ENCODE data around the gene PRKD1. TPM values are rescaled to one million over a fixed set of nuclear protein-coding genes. Genes with fewer than 3 reads are reported as not detected.
"Not testable (repeated sequence)": the region's sequence is repeated elsewhere in the genome, so short reads cannot be mapped to it uniquely, and the experiment has no call there.

Gene PRKD1
- total and polyA plus RNA-seq, 2 of the 13 experiments (the other 11 are each of a cell fraction or from before 2014, with no cell fraction given), result 0.22 to 1.3 TPM

DNA sequence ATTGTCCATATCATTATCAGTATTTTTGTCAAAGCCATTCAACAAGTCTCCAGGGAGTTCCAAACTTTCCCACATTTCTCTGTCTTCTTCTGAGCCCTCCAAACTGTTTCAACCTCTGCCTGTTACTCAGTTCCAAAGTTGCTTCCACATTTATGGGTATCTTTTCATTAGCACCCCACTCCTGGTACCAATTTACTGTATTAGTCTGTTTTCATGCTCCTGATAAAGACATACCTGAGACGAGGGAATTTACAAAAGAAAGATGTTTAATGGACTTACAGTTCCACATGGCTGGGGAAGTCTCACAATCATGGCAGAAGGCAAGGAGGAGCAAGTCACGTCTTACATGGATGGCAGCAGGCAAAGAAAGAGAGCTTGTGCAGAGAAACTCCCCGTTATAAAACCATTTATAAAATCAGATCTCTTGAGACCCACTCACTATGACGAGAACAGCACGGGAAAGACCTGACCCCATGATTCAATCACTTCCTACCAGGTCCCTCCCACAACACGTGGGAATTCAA, 87.2 kb downstream of the PRKD1 start:
- H2AFZ ChIP-seq (ENCODE audit: low read length); H3K9ac ChIP-seq (ENCODE audit: insufficient read depth, low read depth, low read length); FAIRE-seq; H3K79me2 ChIP-seq (ENCODE audit: insufficient read depth, low read length); H3K36me3 ChIP-seq (replicated peaks in 1 of 2; ENCODE audit: control insufficient read depth in 1 of 2, insufficient read depth in 2 of 2, low read length in 2 of 2); H3K4me1 ChIP-seq (ENCODE audit: insufficient read depth, low read length); ATAC-seq; CTCF ChIA-PET (ENCODE audit: low intra/inter-chr PET ratio, low total read pairs); BruUV-seq (replicated peaks); POLR2A ChIA-PET; in situ Hi-C loops (cut with HindIII; ENCODE audit: extremely low pct_ligation_motif_present, low pct_unique_long_range_greater_than_20kb); H4K20me1 ChIP-seq (ENCODE audit: insufficient read depth, low read length); H3K4me3 ChIP-seq (replicated peaks in 1 of 3; ENCODE audit: insufficient read depth in 1 of 3, low read depth in 2 of 3, low read length in 3 of 3); H3K27ac ChIP-seq (ENCODE audit: extremely low read length, insufficient read depth, low read length); DNase-seq (ENCODE audit: low spot score); intact Hi-C loops (cut with micrococcal nuclease; ENCODE audit: unreplicated experiment); H3K4me2 ChIP-seq (ENCODE audit: low read depth, low read length); H3K27me3 ChIP-seq (ENCODE audit: control insufficient read depth in 1 of 2, insufficient read depth in 2 of 2, low read length in 2 of 2); TF ChIP-seq CREB1 (CRISPR knock-in tag; IDR thresholded peaks at IDR 0.05): not testable (repeated sequence)
- H3K9me3 ChIP-seq (ENCODE audit: low read length), result peaks cover 96% of the 10 kb centered on the region
- TF ChIP-seq ZNF431 (CRISPR knock-in tag; IDR thresholded peaks at IDR 0.05; ENCODE audit: borderline replicate concordance, low read depth) (peak; percentile 97), CREB1 (IDR thresholded peaks at IDR 0.05) (0 out of 2 replicates have a peak, but pooled peaks have one; percentile 8)
- 6% methylated on average over 6 of the region's 6 CpGs for WGBS (ENCODE audit: low lambda C conversion rate)

GRCh38 chr14:29839691-29840090, 88.0 kb downstream of the PRKD1 start:
- POLR2A ChIA-PET, ATAC-seq: not testable (repeated sequence)
- WGBS (ENCODE audit: low lambda C conversion rate), result 8% methylated on average over 1 of the region's 1 CpG

More at GRCh38 chr14:29839691-29840090, 88.0 kb downstream of the PRKD1 start:
- peaks cover 96% of the 10 kb centered on the region for H3K9me3 ChIP-seq (ENCODE audit: low read length)
- H3K27ac ChIP-seq (ENCODE audit: extremely low read length, insufficient read depth, low read length); H3K4me3 ChIP-seq (replicated peaks in 1 of 3; ENCODE audit: insufficient read depth in 1 of 3, low read depth in 2 of 3, low read length in 3 of 3); H3K27me3 ChIP-seq (ENCODE audit: control insufficient read depth in 1 of 2, insufficient read depth in 2 of 2, low read length in 2 of 2); FAIRE-seq; CTCF ChIA-PET (ENCODE audit: low intra/inter-chr PET ratio, low total read pairs); H4K20me1 ChIP-seq (ENCODE audit: insufficient read depth, low read length); in situ Hi-C loops (cut with HindIII; ENCODE audit: extremely low pct_ligation_motif_present, low pct_unique_long_range_greater_than_20kb); H3K79me2 ChIP-seq (ENCODE audit: insufficient read depth, low read length); intact Hi-C loops (cut with micrococcal nuclease; ENCODE audit: unreplicated experiment); H3K4me2 ChIP-seq (ENCODE audit: low read depth, low read length); DNase-seq (ENCODE audit: low spot score); H2AFZ ChIP-seq (ENCODE audit: low read length); H3K9ac ChIP-seq (ENCODE audit: insufficient read depth, low read depth, low read length); H3K36me3 ChIP-seq (replicated peaks in 1 of 2; ENCODE audit: control insufficient read depth in 1 of 2, insufficient read depth in 2 of 2, low read length in 2 of 2); BruUV-seq (replicated peaks); H3K4me1 ChIP-seq (ENCODE audit: insufficient read depth, low read length): not testable (repeated sequence)
- TF ChIP-seq ZFP36 (IDR thresholded peaks at IDR 0.05; ENCODE audit: borderline replicate concordance, low read depth, low read length, partially characterized antibody), result peak; percentile 89

Data from HepG2 (cell line).